GM18508 (cell line): ENCODE data around the gene PDZD8.

ENCODE experiments used
- ATAC-seq: cut with Tn5 transposase; IDR thresholded peaks from one replicate; pipeline ENCODE4 v1.9.1; 2021; ENCODE audit warnings: moderate number of reproducible peaks; ENCODE audit not compliant: insufficient read depth, unreplicated experiment

Gene PDZD8

GRCh38 chr10:117375360-117376178, at the start of gene PDZD8:
Gene PDZD8, minus strand, starts transcription at chr10:117375440. Its CDS starts 213 bp downstream, at chr10:117375227.
- ATAC-seq, result peak; percentile 42

GRCh38 chr10:117424171-117424570, 48.9 kb upstream of the PDZD8 start:
- ATAC-seq, result no peak

GRCh38 chr10:117421985-117422384, 46.7 kb upstream of the PDZD8 start:
- ATAC-seq, result no peak

GRCh38 chr10:117420768-117421167, 45.5 kb upstream of the PDZD8 start:
- no peak for ATAC-seq

- ATAC-seq, result no peak
These were observed 44.7 kb upstream of the PDZD8 start for GRCh38 chr10:117419921-117420320.

GRCh38 chr10:117419159-117419558, 43.9 kb upstream of the PDZD8 start:
- no peak for ATAC-seq

GRCh38 chr10:117418121-117418520, 42.9 kb upstream of the PDZD8 start:
- no peak for ATAC-seq

- ATAC-seq, result no peak
These were observed 42.0 kb upstream of the PDZD8 start for GRCh38 chr10:117417196-117417595.

GRCh38 chr10:117413928-117414618, 38.8 kb upstream of the PDZD8 start:
- ATAC-seq, result no peak

- no peak for ATAC-seq
These were observed 37.3 kb upstream of the PDZD8 start for GRCh38 chr10:117412469-117413010.

GRCh38 chr10:117411479-117412399, 36.5 kb upstream of the PDZD8 start:
- no peak for ATAC-seq

- ATAC-seq, result no peak
These were observed 35.3 kb upstream of the PDZD8 start for GRCh38 chr10:117410557-117410956.

GRCh38 chr10:117409549-117410305, 34.5 kb upstream of the PDZD8 start:
- no peak for ATAC-seq

GRCh38 chr10:117408436-117409384, 33.5 kb upstream of the PDZD8 start:
- ATAC-seq, result no peak

- ATAC-seq, result no peak
These were observed 30.5 kb upstream of the PDZD8 start for GRCh38 chr10:117405730-117406129.

GRCh38 chr10:117400329-117400728, 25.1 kb upstream of the PDZD8 start:
- ATAC-seq, result no peak

GRCh38 chr10:117399341-117400196, 24.3 kb upstream of the PDZD8 start:
- no peak for ATAC-seq

GRCh38 chr10:117398029-117398428, 22.8 kb upstream of the PDZD8 start:
- ATAC-seq, result no peak
